WI38 (cell line): Measurements from ENCODE around the gene CELF6.

Source experiments
- H3K4me3 ChIP-seq: 2 replicates; pipeline ENCODE4 v1.5.1; 2011; ENCODE audit warnings: low read depth, mild to moderate bottlenecking, control low read depth, low read length
- CTCF ChIP-seq: IDR thresholded peaks from 2 replicates; pipeline ENCODE4 v1.5.1; 2012; ENCODE audit warnings: low read depth, mild to moderate bottlenecking, control low read depth, low read length

CELF6 gene

GRCh38 chr15:72319360-72319984, 485 bp downstream of the CELF6 start:
- no peak for TF ChIP-seq CTCF
- H3K4me3 ChIP-seq, result peak overlapping the region; percentile 58

GRCh38 chr15:72318408-72318942, 1.5 kb downstream of the CELF6 start:
- TF ChIP-seq CTCF, result no peak
- H3K4me3 ChIP-seq, result no peak overlapping the region

- TF ChIP-seq CTCF, result no peak
- H3K4me3 ChIP-seq, result no peak overlapping the region
Observed at GRCh38 chr15:72315706-72316370, 4.1 kb downstream of the CELF6 start.

- no peak for TF ChIP-seq CTCF
Observed at GRCh38 chr15:72313881-72314280, 6.1 kb downstream of the CELF6 start.

GRCh38 chr15:72313448-72313840, 6.5 kb downstream of the CELF6 start:
- no peak overlapping the region for H3K4me3 ChIP-seq
- no peak for TF ChIP-seq CTCF

More at GRCh38 chr15:72313881-72314280, 6.1 kb downstream of the CELF6 start:
- H3K4me3 ChIP-seq, result no peak overlapping the region

- TF ChIP-seq CTCF, result peak; percentile 77
- no peak overlapping the region for H3K4me3 ChIP-seq
Observed at GRCh38 chr15:72312605-72313447, 7.1 kb downstream of the CELF6 start.

GRCh38 chr15:72307026-72307425, 12.9 kb downstream of the CELF6 start:
- no peak for TF ChIP-seq CTCF

More at GRCh38 chr15:72307026-72307425, 12.9 kb downstream of the CELF6 start:
- no peak overlapping the region for H3K4me3 ChIP-seq
